ENCODE measurements around the gene SP140L.
A peak's percentile ranks its signal among the peaks of the same experiment; 100 is the strongest.
"Not testable (repeated sequence)": the region's sequence is repeated elsewhere in the genome, so short reads cannot be mapped to it uniquely, and the experiment has no call there.

SP140L gene
- total RNA-seq = 14.8 to 69.5 (median 25.1) reads per million in 17 experiments

- DNase-seq = peak; percentile 82 to 92 (median 90)
Measured at GRCh38 chr2:230326453-230327417, at the start of gene SP140L. Gene SP140L, plus strand, starts transcription at chr2:230327193. Its CDS starts 77 bp downstream, at chr2:230327270.

- DNase-seq = no peak
Measured at GRCh38 chr2:230282936-230283335, 44.1 kb upstream of the SP140L start.

- DNase-seq = no peak
Measured at GRCh38 chr2:230286048-230286447, 40.9 kb upstream of the SP140L start.

GRCh38 chr2:230289311-230289710, 37.7 kb upstream of the SP140L start:
- DNase-seq = peak; percentile 15 to 48 (median 30)

GRCh38 chr2:230295192-230295591, 31.8 kb upstream of the SP140L start:
- no peak for DNase-seq

GRCh38 chr2:230296917-230297316, 30.1 kb upstream of the SP140L start:
- DNase-seq = no peak

- no peak for DNase-seq
Measured at GRCh38 chr2:230299618-230300017, 27.4 kb upstream of the SP140L start.

GRCh38 chr2:230305416-230306275, 21.3 kb upstream of the SP140L start:
- DNase-seq = no peak

GRCh38 chr2:230306474-230306873, 20.5 kb upstream of the SP140L start:
- DNase-seq = no peak

- DNase-seq = no peak
Measured at GRCh38 chr2:230307485-230307884, 19.5 kb upstream of the SP140L start.

GRCh38 chr2:230308402-230309000, 18.5 kb upstream of the SP140L start:
- no peak for DNase-seq

GRCh38 chr2:230310792-230311191, 16.2 kb upstream of the SP140L start:
- DNase-seq = not testable (repeated sequence)

- DNase-seq = not testable (repeated sequence)
Measured at GRCh38 chr2:230311634-230312033, 15.4 kb upstream of the SP140L start.

- no peak for DNase-seq
Measured at GRCh38 chr2:230312638-230313037, 14.4 kb upstream of the SP140L start.

- no peak for DNase-seq
Measured at GRCh38 chr2:230317366-230317765, 9.6 kb upstream of the SP140L start.

- DNase-seq = peak in 1 of 4 experiments; percentile 16
Measured at GRCh38 chr2:230318190-230319121, 8.5 kb upstream of the SP140L start.

- no peak for DNase-seq
Measured at GRCh38 chr2:230319211-230319862, 7.7 kb upstream of the SP140L start.

GRCh38 chr2:230321031-230321430, 6.0 kb upstream of the SP140L start:
- DNase-seq = no peak

GRCh38 chr2:230322561-230323384, 4.2 kb upstream of the SP140L start:
- DNase-seq = no peak
